Aorta (tissue), 5 donors: ENCODE measurements around the gene DFFB. TPM values are rescaled to one million over a fixed set of nuclear protein-coding genes. Genes with fewer than 3 reads are reported as not detected.
A peak's percentile ranks its signal among the peaks of the same experiment; 100 is the strongest.

Experiments
- ATAC-seq: fragments of 200-7000 bp; cut with Tn5 transposase; one replicate; pipeline ENCODE4 v1.9.1; 2022; ENCODE audit warnings: moderate library complexity; ENCODE audit not compliant: low FRiP score
- DNase-seq, 2 donors: peaks; one replicate each; pipeline ENCODE4 v3.0.0-alpha.2; 2020
- H3K27ac ChIP-seq, 2 donors: one replicate each; pipeline ENCODE4 v1.5.1; 2013; ENCODE audit warnings: low read length in 2 of 2, mild to moderate bottlenecking in 2 of 2, moderate library complexity in 2 of 2, control low read depth in 1 of 2, inconsistent platforms in 1 of 2, low read depth in 1 of 2
- H3K27me3 ChIP-seq, 2 donors: one replicate each; pipeline ENCODE4 v1.6.1; 2013; ENCODE audit warnings: control low read depth in 1 of 2, low read length in 1 of 2, mild to moderate bottlenecking in 1 of 2, moderate library complexity in 1 of 2; ENCODE audit not compliant: insufficient read depth in 2 of 2, control insufficient read depth in 1 of 2
- H3K36me3 ChIP-seq, 2 donors: one replicate each; pipeline ENCODE4 v1.6.1; 2013; ENCODE audit warnings: control low read depth in 1 of 2, low read length in 1 of 2, mild to moderate bottlenecking in 1 of 2; ENCODE audit not compliant: insufficient read depth in 2 of 2, control insufficient read depth in 1 of 2
- H3K4me1 ChIP-seq, 2 donors: one replicate each; pipeline ENCODE4 v1.6.1; 2013; ENCODE audit warnings: low read length in 2 of 2, control low read depth in 1 of 2, mild to moderate bottlenecking in 1 of 2, moderate library complexity in 1 of 2; ENCODE audit not compliant: insufficient read depth in 2 of 2, control insufficient read depth in 1 of 2
- H3K4me3 ChIP-seq, 2 donors: one replicate each; pipeline ENCODE4 v1.5.1; 2013; ENCODE audit warnings: low read length in 2 of 2, control low read depth in 1 of 2, mild to moderate bottlenecking in 1 of 2
- H3K9me3 ChIP-seq: one replicate; pipeline ENCODE4 v1.6.1; 2013; ENCODE audit warnings: mild to moderate bottlenecking, low read length; ENCODE audit not compliant: control insufficient read depth
- WGBS, 2 donors: extraction: QIAGEN DNeasy Blood & Tissue Kit; methylation state at CpG; one replicate each; pipeline ENCODE4 v1.1.7; 2013; 5-methylcytosine and 5-hydroxymethylcytosine counted together
- intact Hi-C, 2 donors: fragments of 100-400 bp; cut with DNase I; formaldehyde crosslinking; loops; one replicate each; pipeline versions ENCODE4 v1.14.2 to v1.15.0; 2022
- polyA plus RNA-seq, 2 donors: library from polyadenylated mRNA; stranded (reverse); fragments of 200-250 nt; gene quantifications; one replicate each; pipeline ENCODE4 v1.2.3, GENCODE V29; 2013
- total RNA-seq, 2 donors: library from RNA; stranded (reverse); fragmentation: NEBNext Ultra II Directional; extraction: Animal tissue kit (Norgen Biotek cat#: 25700); gene quantifications; one replicate each; pipeline ENCODE4 v1.2.1, GENCODE V29; 2021
- donor health status: healthy with polysubstance abuse.
- donor health status: Bipolar disorder and iron deficiency.
- donor health status: DM: no; HTN: no; CAD: no.
- donor health status: DM: no; HTN: no; CAD: no.
- donor health status: DM: yes; HTN: yes; CAD: no.

The DFFB gene
- total and polyA plus RNA-seq, 4 donors = 4.3 to 10.2 (median 6.9) TPM

GRCh38 chr1:3900150-3900968 lies 43.1 kb downstream of the DFFB start, which contains the start of gene C1orf174:
Gene C1orf174 (minus strand): TSS chr1:3900272. CDS start chr1:3900186, 86 bp downstream.
- intact Hi-C loops = no loop called here
- no peaks in the 10 kb centered on the region for H3K27me3 ChIP-seq
- H3K36me3 ChIP-seq = no peaks in the 10 kb centered on the region
- 0 to 1% methylated on average over 55 to 58 of the region's 58 CpGs for WGBS, 2 donors
- no peaks in the 10 kb centered on the region for H3K9me3 ChIP-seq
- peak; percentile 97 for ATAC-seq
- H3K4me1 ChIP-seq = no peaks in the 10 kb centered on the region
- peak; percentile 96 to 97 for DNase-seq
- H3K4me3 ChIP-seq = peak within 1 kb of the TSS; percentile 71 to 79
- H3K27ac ChIP-seq = peak within 1 kb of the TSS in 1 of 2 donors; percentile 95

- peak overlapping the region; percentile 71 to 76 for H3K4me3 ChIP-seq
- WGBS, 2 donors = 0% methylated on average over 50 to 51 of the region's 51 CpGs
- no peaks in the 10 kb centered on the region for H3K27me3 ChIP-seq
- no peaks in the 10 kb centered on the region for H3K36me3 ChIP-seq
- DNase-seq (peak; percentile 99), ATAC-seq (peak; percentile 95)
- peak overlapping the region in 1 of 2 donors; percentile 95 for H3K27ac ChIP-seq
- no peaks in the 10 kb centered on the region for H3K4me1 ChIP-seq
- intact Hi-C loops = no loop called here
- no peaks in the 10 kb centered on the region for H3K9me3 ChIP-seq
Measured at GRCh38 chr1:3900969-3901529, 43.8 kb downstream of the DFFB start.

GRCh38 chr1:3902111-3902511 lies 44.8 kb downstream of the DFFB start:
- WGBS, 2 donors = 95 to 96% methylated on average over 15 of the region's 15 CpGs
- Histone ChIP-seq H3K27me3 (no peaks in the 10 kb centered on the region), H3K4me1 (no peaks in the 10 kb centered on the region), H3K9me3 (no peaks in the 10 kb centered on the region), H3K36me3 (no peaks in the 10 kb centered on the region), H3K27ac (no peak overlapping the region), H3K4me3 (no peak overlapping the region)
- DNase-seq = peak; percentile 51 to 61
- ATAC-seq = no peak
- intact Hi-C loops = no loop called here

GRCh38 chr1:3902571-3903091 lies 45.4 kb downstream of the DFFB start:
- peak; percentile 13 to 15 for DNase-seq
- Histone ChIP-seq H3K27me3 (no peaks in the 10 kb centered on the region), H3K9me3 (no peaks in the 10 kb centered on the region), H3K4me3 (no peak overlapping the region), H3K36me3 (no peaks in the 10 kb centered on the region), H3K27ac (no peak overlapping the region), H3K4me1 (no peaks in the 10 kb centered on the region)
- intact Hi-C loops = no loop called here
- no peak for ATAC-seq
- 68 to 76% methylated on average over 10 of the region's 10 CpGs for WGBS, 2 donors

- 81 to 85% methylated on average over 16 of the region's 16 CpGs for WGBS, 2 donors
- DNase-seq (peak; percentile 43 to 69), ATAC-seq (no peak)
- Histone ChIP-seq H3K36me3 (no peaks in the 10 kb centered on the region), H3K9me3 (no peaks in the 10 kb centered on the region), H3K27ac (no peak overlapping the region), H3K4me1 (no peaks in the 10 kb centered on the region), H3K27me3 (no peaks in the 10 kb centered on the region), H3K4me3 (no peak overlapping the region)
- intact Hi-C loops = no loop called here
Measured at GRCh38 chr1:3903141-3904005, 46.1 kb downstream of the DFFB start.

GRCh38 chr1:3904006-3904842 lies 46.9 kb downstream of the DFFB start:
- Histone ChIP-seq H3K4me3 (no peak overlapping the region), H3K4me1 (no peaks in the 10 kb centered on the region), H3K27ac (no peak overlapping the region), H3K36me3 (no peaks in the 10 kb centered on the region), H3K9me3 (no peaks in the 10 kb centered on the region), H3K27me3 (no peaks in the 10 kb centered on the region)
- ATAC-seq = no peak
- WGBS, 2 donors = 81 to 82% methylated on average over 24 of the region's 24 CpGs
- intact Hi-C loops = no loop called here
- peak; percentile 44 to 69 for DNase-seq

- Histone ChIP-seq H3K4me3 (no peak overlapping the region), H3K36me3 (no peaks in the 10 kb centered on the region), H3K4me1 (no peaks in the 10 kb centered on the region), H3K27me3 (no peaks in the 10 kb centered on the region), H3K9me3 (no peaks in the 10 kb centered on the region), H3K27ac (no peak overlapping the region)
- WGBS, 2 donors = 60 to 72% methylated on average over 4 of the region's 4 CpGs
- peak in 1 of 2 donors; percentile 7 for DNase-seq
- no peak for ATAC-seq
- intact Hi-C loops = no loop called here
Measured at GRCh38 chr1:3904843-3905185, 47.5 kb downstream of the DFFB start.
